Pancreas (tissue), 10 donors: ENCODE measurements around the gene CXCR1. TPM values are rescaled to one million over a fixed set of nuclear protein-coding genes. Genes with fewer than 3 reads are reported as not detected.

Source experiments
- ATAC-seq, 4 donors: fragments of 200-7000 bp; cut with Tn5 transposase; one replicate each; pipeline versions ENCODE4 v1.8.0 to v1.9.1; 2020; ENCODE audit warnings: mild to moderate bottlenecking in 4 of 4, moderate library complexity in 4 of 4
- DNase-seq, 6 donors: peaks; one replicate each; pipeline ENCODE4 v3.0.0-alpha.2; 2020
- FAIRE-seq: peaks from 2 replicates; lab custom pipeline; 2012; peaks lifted over from hg19 to GRCh38; lab: Jason Lieb, UNC
- H3K27ac ChIP-seq, 4 donors: fragments of 200-600 bp; sonication (generic); 1 replicate in 3 of 4; 2 replicates in 1 of 4; pipeline versions ENCODE4 v1.5.0 to v1.8.0; 2020
- H3K27me3 ChIP-seq, 4 donors: fragments of 200-600 bp; one replicate each; pipeline ENCODE4 v1.8.0; 2021
- H3K36me3 ChIP-seq, 3 donors: fragments of 200-600 bp; sonication (generic) in 1 of 3; one replicate each; pipeline versions ENCODE4 v1.5.0 to v1.8.0; 2020 to 2021
- H3K4me1 ChIP-seq, 3 donors: fragments of 200-600 bp; one replicate each; pipeline ENCODE4 v1.8.0; 2021
- H3K4me3 ChIP-seq, 4 donors: fragments of 200-600 bp; sonication (generic) in 2 of 4; one replicate each; pipeline versions ENCODE4 v1.5.0 to v1.8.0; 2020 to 2021
- H3K9me3 ChIP-seq, 4 donors: fragments of 200-600 bp; one replicate each; pipeline ENCODE4 v1.8.0; 2021
- CTCF ChIP-seq, 4 donors: fragments of 200-600 bp; sonication (generic) in 3 of 4; IDR thresholded peaks; one replicate each; pipeline versions ENCODE4 v1.5.0 to v1.8.0; 2021; ENCODE audit warnings: antibody characterized with exemption in 4 of 4
- WGBS, 2 donors: extraction: QIAGEN DNeasy Blood & Tissue Kit; methylation state at CpG; one replicate each; pipeline ENCODE4 v1.1.7; 2013; 5-methylcytosine and 5-hydroxymethylcytosine counted together
- intact Hi-C, 3 donors: fragments of 100-400 bp; cut with DNase I; formaldehyde crosslinking; loops; one replicate each; pipeline versions ENCODE4 v1.11.1 to v1.14.2; 2022
- polyA plus RNA-seq, 2 donors: library from polyadenylated mRNA; stranded (reverse); fragments of 200-250 nt; gene quantifications; one replicate each; pipeline ENCODE4 v1.2.3, GENCODE V29; 2013
- total RNA-seq, 6 donors: library from RNA; stranded (reverse); fragmentation: NEBNext Ultra II Directional in 4 of 6; extraction: Animal tissue kit (Norgen Biotek cat#: 25700) in 4 of 6; gene quantifications; one replicate each; pipeline versions ENCODE4 v1.2.1 to v1.2.4, GENCODE V29; 2021 to 2023
- donor health status: healthy with polysubstance abuse.
- donor health status: DM: no; HTN: no; CAD: no; lungs with moderate emphysema.
- donor health status: DM: no; HTN: no; CAD: no.
- donor health status: control.
- donor health status: control.
- donor health status: Bipolar disorder and iron deficiency.
- donor health status: DM: yes; HTN: yes; CAD: no.
- donor health status: DM: no; HTN: no; CAD: no.
- donor health status: DM: no; HTN: no; CAD: no.
- donor health status: DM: yes; HTN: yes; CAD: no.

Gene CXCR1
- total and polyA plus RNA-seq, 8 donors, result 0.08 to 0.92 (median 0.52) TPM; not detected in 3

- Histone ChIP-seq H3K27ac (no peak overlapping the region), H3K4me3 (no peak overlapping the region), H3K36me3 (no peaks in the 10 kb centered on the region), H3K27me3 (no peaks in the 10 kb centered on the region), H3K4me1 (no peaks in the 10 kb centered on the region), H3K9me3 (no peaks in the 10 kb centered on the region)
- no peak for FAIRE-seq
- DNase-seq, result no peak
- no peak for TF ChIP-seq CTCF (IDR thresholded peaks at IDR 0.05)
- intact Hi-C loops, result no loop called here
- 51% methylated on average over 4 of the region's 4 CpGs for WGBS, 2 donors
- ATAC-seq, result no peak
Measured at GRCh38 chr2:218196974-218197373, 30.2 kb upstream of the CXCR1 start.

GRCh38 chr2:218194880-218195279 is 28.1 kb upstream of the CXCR1 start:
- intact Hi-C loops, result no loop called here
- FAIRE-seq (no peak), DNase-seq (no peak), ATAC-seq (no peak)
- Histone ChIP-seq H3K9me3 (no peaks in the 10 kb centered on the region), H3K4me1 (no peaks in the 10 kb centered on the region), H3K27me3 (no peaks in the 10 kb centered on the region), H3K36me3 (no peaks in the 10 kb centered on the region), H3K4me3 (no peak overlapping the region), H3K27ac (no peak overlapping the region)
- no peak for TF ChIP-seq CTCF (IDR thresholded peaks at IDR 0.05)
- WGBS, 2 donors, result 88% methylated on average over 3 of the region's 3 CpGs

GRCh38 chr2:218193701-218194100 is 26.9 kb upstream of the CXCR1 start:
- ATAC-seq, result no peak
- intact Hi-C loops, result no loop called here

GRCh38 chr2:218192902-218193430 is 26.2 kb upstream of the CXCR1 start:
- ATAC-seq, result no peak
- Histone ChIP-seq H3K4me1 (no peaks in the 10 kb centered on the region), H3K4me3 (no peak overlapping the region), H3K27ac (no peak overlapping the region), H3K36me3 (no peaks in the 10 kb centered on the region), H3K27me3 (no peaks in the 10 kb centered on the region), H3K9me3 (no peaks in the 10 kb centered on the region)
- no peak for TF ChIP-seq CTCF (IDR thresholded peaks at IDR 0.05)
- intact Hi-C loops, result no loop called here
- DNase-seq, result no peak
- WGBS, 2 donors, result 69 to 70% methylated on average over 3 of the region's 3 CpGs
- no peak for FAIRE-seq

More at GRCh38 chr2:218193701-218194100, 26.9 kb upstream of the CXCR1 start:
- H3K27ac ChIP-seq, result no peak overlapping the region
- TF ChIP-seq CTCF (IDR thresholded peaks at IDR 0.05), result no peak
- DNase-seq (no peak), FAIRE-seq (no peak)
- H3K27me3 ChIP-seq, result no peaks in the 10 kb centered on the region
- no peaks in the 10 kb centered on the region for H3K4me1 ChIP-seq
- no peaks in the 10 kb centered on the region for H3K36me3 ChIP-seq
- WGBS, 2 donors, result 76 to 84% methylated on average over 4 of the region's 4 CpGs
- H3K9me3 ChIP-seq, result no peaks in the 10 kb centered on the region
- H3K4me3 ChIP-seq, result no peak overlapping the region

GRCh38 chr2:218188528-218188927 is 21.8 kb upstream of the CXCR1 start:
- WGBS, 2 donors, result 91 to 95% methylated on average over 2 of the region's 2 CpGs
- no peak for TF ChIP-seq CTCF (IDR thresholded peaks at IDR 0.05)
- no peaks in the 10 kb centered on the region for H3K27me3 ChIP-seq
- no peaks in the 10 kb centered on the region for H3K36me3 ChIP-seq
- intact Hi-C loops, result loop anchor here in 1 of 3 donors (10.0 kb wide), 1 partner anchor 196 kb away; the partner anchor contains the start of gene SLC11A1
- H3K9me3 ChIP-seq, result no peaks in the 10 kb centered on the region
- ATAC-seq, result no peak
- no peak for DNase-seq
- H3K4me1 ChIP-seq, result peaks cover 0 to 6% (median 0%) of the 10 kb centered on the region in 3 donors
- H3K27ac ChIP-seq, result no peak overlapping the region
- no peak for FAIRE-seq
- H3K4me3 ChIP-seq, result no peak overlapping the region
